ENCODE data around the gene SYT2.
"Not testable (repeated sequence)": the region's sequence is repeated elsewhere in the genome, so short reads cannot be mapped to it uniquely, and the experiment has no call there.

Gene SYT2

DNA sequence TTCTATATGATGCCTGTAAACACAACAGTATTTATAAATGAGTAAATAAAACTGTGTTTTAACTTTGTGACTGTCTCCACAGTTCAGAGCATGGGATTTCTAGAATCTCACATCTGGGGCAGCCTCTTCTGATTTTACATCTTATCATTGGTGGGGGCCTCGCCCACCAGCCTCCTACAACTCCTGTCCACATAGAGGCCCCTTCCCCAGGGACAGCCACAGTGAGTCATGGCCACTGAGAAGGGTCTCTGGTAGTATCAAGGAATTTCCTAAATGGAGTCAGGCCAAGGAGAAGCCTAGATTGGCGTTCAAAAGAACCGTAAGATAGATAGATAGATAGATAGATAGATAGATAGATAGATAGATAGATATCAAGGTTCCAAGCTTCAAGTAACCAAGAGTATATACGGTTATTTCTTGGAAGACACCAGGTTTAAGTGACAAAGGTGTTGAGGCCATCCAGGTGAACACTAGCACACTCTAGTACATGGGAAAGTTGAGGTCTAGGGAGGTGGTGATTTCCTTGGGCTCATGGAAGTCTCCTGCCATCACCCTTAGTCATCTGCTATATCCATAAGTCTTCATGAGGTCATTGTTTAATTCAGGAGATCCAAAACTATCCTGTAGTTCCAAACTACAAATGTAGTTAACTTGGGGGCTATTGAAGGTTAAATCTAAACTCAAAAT lies 121.6 kb downstream of the SYT2 start:
- no peak for DNase-seq

DNA sequence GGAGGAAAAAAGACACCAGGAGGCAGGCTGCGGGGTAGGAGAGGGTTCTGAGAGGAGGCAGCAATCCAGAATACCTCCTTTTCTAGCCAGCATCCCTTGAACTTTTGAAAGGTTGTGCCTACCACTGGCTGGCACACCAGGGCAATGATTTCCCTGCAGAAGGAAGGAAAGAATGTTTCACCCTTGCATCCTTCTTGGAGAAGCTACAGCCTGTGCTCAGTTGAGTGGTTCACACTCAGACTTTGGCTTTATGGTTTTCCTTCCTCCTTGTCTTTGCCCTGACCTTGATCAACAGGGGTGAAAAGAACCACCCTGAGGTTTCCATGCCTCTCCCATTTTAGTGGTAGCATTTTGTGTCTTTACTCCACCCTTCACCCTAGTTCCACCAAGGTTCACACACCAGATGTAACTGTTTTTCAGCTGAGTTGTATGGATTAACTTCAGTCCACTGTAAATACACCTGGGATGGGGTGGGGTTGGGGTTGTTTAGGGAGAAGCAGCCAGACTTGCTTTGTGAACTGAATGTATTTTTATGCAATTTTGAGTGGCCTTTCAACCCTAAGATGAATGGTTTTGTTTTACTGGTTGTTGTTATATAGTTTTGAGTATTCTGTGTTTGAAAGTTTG lies 122.3 kb downstream of the SYT2 start:
- no peak for DNase-seq

DNA sequence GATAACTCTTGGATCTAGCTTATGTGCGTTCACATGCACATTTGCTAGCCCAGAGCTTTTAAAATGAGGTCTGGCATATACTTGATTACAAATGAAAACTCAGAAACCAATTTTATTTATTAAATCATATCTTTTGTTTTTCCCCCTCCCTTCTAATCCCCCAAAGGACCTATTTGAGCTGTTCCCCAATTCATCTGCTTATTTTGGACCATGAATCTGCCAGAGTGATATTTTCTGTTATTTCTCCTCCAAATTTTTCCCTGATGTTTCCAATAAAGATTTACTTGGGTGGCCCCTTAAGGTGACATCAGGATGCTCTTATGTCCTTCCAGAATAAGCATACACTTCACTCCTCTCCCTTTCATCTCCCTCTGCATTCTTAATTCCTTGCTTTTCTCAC lies 123.4 kb downstream of the SYT2 start:
- DNase-seq = no peak

DNA sequence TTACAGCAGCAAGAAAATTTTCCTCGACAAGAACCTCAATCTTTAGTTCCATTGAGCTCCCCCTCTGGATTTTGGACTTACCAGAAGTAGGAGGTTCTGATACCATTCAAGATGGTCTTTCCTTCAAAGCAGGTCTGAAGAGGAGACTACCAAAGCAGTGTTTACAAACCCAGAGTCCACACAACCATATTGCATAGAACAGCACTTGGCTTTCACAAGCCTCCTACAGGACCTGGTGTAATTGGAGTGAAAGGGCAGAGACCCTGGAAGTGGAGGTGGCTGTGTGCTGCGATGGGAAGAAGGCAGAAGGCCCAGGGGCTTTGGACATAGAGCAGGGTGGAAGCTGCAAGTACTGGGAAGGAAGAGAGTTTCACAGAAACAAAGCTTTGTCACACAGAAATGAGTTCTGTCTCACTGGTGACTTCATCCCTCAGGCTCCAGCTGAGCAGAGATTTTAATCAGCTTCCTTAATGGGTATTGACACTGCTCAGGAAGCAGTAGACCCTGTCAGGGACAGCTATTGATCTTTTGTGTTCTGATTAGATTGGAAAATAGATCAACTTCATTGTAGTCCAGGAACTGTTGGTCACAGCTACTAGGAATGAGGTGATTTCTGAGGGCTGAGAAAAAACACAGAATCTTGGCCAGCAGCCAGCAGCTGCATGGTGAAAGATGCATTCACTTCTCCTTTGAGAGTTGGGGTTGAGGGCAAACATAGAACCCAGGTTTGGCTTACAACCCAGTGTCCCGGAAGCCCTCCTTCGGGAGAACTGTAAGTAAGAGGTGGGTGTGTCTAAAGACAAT lies 124.0 kb downstream of the SYT2 start:
- DNase-seq = no peak

DNA sequence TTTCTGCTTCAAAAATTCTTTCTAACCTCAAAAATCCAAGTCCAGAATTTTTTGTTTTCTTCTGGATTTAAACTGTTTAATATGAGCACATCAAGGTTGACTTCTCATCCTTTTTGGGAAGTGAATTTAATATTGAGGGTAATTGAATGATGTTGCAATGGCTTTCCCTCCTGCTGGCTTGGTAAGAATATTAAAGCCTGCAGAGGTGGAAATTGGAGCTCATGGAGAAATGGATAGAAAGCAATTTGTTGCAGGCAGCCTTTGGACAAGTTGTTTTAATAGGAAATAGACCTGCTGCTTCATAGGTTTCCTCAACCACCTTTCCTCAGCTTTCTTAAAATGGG lies 124.7 kb downstream of the SYT2 start:
- DNase-seq = no peak

DNA sequence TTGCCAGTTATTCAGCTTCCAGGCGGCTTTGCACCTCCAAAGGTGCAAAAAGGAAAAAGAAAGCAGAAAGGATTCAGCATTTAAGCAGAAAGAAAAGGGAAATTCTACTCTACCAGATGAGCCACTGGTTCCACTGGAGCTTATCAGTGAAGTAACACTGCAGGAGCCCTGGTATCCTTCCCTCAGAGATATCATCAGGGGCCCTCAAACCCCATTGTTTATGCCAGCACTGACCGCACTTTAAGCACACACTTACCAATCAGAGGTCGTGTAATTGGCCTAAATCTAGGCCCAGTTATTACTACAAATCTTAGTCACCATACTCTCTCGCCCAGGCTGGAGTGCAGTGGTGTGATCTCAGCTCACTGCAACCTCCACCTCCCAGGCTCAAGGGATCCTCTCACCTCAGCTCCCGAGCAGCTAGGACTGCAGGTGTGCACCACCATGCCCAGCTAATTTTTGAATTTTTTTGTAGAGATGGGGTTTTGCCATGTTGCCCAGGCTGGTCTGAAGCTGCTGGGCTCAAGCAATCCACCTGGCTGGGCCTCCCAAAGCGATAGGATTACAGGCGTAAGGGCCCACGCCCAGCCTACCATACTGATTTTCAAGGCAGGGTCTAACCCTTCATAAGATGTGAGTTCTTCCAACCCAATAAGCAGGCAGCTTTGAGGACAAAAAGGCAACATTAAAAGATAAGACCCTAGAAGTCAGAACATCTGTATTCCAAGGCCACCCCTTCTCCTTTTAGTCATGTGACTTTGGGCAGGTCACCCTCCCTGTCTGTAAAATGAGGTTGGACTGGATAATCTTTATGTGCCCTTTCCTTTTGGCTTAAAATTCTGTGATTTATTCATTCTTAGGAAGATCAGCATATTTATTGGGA lies 125.3 kb downstream of the SYT2 start:
- no peak for DNase-seq

DNA sequence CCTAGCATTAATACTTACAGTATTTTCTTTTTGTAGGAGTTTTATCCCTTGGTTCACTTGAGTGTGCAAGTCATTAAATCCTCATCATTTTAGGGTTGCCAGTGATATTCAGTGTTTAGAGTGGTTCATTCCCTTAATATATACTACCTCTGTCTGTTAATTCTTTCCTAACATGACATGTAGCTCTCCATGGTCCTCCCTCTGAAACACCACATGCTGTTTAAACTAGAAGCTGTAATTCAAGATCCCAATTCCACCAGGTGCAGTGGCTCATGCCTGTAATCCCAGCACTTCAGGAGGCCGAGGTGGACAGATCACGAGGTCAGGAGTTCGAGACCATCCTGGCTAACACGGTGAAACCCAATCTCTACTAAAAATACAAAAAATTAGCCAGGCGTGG lies 127.9 kb downstream of the SYT2 start:
- not testable (repeated sequence) for DNase-seq

DNA sequence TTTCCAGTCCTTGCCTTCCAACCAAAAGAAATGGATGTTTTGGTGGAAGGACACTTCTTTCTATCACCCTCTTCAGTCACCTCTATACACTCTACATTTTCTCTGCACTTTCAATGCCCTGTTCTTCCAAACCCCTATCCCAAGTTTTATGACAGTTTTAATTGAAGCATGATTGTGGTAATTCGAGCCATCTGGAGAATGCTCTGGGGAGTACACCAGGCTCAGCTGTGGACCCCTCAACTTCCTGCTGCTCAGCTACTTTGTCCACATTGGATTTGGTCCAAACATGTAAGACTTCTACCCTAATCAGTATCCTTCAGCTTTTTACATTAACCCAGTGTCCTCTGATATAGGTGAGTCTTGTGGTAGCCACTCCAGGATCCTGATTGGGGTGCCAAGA lies 129.6 kb downstream of the SYT2 start:
- DNase-seq = no peak

DNA sequence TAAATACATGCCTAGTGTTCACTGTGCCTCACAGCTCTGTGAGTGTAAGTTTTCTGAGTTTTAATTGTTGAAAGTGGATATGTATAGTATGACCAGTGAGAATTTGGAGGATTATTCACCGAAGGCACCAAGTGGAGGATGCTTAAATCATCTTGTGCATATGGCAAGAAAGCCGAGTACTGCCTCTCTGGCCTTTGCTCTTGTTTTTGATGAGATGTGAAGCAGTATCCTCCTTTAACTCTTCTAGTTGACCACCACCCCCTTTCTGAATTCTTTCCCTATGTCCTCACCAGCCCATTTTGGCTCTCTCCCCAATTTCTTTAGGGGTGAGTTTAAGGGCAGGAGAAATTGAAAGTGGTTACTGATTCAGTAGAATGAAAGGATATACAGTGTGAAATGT lies 130.4 kb downstream of the SYT2 start:
- DNase-seq = no peak

DNA sequence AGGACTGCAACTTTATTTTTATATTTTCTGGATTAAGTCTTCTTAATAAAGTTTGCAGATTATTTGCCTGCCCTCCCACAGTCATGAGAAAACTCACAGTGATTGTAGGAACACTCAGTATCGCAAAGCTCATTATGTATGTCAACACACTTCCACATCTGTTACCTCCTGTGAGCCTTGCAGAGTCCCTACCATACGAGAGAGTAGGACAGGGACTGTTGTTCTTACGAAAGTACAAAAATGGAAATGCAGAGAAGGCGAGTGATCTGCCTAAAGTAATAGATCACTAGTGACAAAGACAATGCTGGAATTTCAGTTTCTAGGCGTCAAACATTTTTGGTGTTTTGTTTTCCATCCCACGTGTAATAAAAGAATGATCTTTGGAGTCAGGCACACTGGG lies 131.7 kb downstream of the SYT2 start:
- no peak for DNase-seq

DNA sequence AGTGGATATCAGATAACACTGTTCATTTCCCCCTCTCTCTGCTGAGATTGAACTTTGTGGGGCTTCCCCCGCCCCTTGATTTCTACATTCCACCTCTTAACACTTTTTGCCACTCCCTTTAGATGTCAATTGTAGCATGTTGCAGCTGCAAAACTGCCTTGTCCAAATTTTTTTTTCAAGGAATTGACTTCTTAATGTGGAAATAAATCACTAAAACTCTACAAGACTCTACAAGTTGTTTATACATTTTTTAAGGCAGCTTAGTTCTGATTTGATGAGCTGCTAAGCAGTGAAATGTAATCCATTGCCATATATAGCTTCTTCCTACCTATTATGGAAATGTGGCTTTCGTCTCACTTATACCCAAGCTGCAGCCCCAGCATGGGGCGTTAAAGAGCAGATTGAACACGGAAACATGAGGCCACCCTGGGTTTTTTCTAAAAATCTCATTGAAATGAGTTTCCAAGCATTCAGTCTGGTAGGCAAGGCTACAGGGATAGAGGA lies 132.2 kb downstream of the SYT2 start:
- DNase-seq = no peak

DNA sequence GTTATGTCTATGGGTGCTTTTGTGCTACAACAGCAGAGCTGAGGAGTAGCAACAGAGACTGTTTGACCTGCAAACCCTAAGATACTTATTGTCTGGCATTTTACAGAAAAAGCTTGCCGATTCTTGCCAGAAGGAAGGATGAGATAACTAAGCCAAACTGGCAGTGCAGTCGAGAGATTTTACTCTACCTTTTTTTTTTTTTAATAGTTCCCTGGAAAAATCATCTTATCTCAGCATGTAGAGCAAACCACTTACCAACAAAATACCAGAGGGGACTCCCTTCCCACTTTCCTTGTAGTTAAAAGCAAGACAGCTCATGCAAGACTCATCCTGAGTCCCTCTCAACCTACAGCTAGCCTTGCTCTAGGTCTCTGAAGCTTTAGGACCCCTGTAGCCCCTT lies 132.9 kb downstream of the SYT2 start:
- DNase-seq = no peak

DNA sequence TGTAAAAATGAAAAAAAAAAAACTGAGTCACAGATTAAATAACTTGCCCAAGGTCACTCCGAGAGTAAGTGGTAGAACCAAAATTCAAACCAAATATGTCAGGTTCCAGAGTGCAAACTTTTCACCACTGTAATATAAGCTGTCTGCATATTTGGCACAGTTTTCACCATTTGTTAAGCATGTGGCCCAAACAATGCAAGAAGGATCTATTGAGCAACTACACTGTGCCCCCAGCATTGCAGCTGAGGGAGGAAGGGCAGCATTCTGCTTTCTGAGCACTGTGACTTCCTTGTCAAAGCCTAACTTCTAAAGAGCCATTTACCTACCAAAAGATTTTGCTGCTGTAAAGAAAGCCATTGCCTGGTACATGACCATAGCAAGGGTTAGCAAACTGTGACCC lies 133.4 kb downstream of the SYT2 start:
- no peak for DNase-seq

DNA sequence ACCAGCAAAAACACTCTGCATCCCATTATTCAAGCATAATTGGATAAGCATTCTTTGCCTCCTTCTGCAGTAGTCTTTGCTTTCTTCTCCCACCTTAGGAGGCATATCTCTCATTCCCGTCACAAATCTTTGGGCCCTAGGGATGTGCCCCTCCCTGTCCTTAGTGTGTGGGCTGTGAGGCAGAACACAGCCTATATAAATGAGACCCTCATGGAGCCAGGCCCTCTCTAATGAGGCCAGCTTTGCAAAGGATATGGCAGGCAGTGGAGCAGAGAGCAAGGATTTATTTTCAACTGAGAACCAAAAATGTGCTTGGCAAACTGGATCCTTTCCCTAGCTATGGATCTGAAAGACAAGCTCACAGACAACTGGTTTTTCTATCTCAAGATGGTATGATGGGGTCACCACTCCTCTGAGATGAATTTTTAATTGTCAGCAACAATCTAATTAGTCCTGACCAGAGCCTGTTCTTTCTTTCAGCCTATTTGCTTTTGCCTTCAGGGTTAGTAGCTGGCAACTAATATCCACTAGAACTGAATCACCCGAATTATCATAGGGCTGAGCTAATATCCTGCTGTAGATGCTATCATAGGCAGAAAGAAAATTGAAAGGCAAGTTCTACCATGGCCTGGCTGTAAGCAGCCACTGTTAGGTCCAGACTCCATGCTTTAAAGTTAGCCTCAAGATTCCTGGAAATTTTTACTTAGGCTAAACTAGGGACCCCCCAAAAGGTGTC lies 134.2 kb downstream of the SYT2 start:
- DNase-seq = no peak

DNA sequence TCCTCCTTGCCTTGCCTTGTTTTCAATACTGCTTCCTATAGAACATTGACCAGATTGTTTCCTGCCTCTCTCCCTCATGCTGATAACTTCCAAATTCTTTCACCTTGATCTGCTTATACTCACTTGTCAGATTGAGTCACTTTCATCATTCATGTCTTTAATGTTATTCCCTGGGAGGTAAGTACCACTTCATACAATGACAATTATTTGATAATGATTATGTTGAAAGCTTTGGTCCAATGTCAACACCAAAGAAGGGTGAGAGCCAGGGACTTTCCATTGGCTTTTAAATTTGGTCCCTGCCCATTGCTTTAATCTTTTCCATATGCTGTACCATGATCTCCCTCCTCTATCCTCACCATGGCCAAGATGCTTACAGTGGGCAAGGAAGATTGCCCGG lies 137.4 kb downstream of the SYT2 start:
- no peak for DNase-seq

DNA sequence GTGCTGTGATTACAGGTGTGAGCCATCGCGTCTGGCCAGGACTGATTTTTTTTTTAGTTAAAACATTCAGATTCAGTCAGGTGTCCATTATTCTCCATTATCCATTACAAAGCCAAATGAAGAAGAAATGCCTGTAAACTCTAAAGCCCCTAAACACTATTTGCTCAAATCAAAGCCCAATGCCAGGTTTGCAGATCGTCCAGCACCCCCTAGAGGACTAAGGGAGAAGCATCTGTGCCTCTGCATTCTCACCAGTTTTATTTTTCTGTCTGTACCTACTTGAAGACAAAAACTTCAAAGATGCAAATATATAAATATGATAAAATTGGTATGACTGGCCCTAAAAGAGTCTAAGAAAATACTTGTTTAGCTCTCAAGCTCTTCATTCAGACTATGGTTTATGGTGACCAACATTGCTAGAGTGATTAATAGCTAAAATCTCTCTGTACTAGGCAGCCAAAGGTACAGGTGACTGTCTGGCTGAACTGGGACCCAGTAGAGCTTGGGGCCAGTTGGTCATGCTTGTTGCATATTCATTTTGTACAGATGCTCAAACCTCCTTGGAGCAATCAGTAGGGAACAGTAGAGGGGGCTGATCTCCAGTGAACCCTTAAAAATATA lies 138.4 kb downstream of the SYT2 start:
- no peak for DNase-seq

DNA sequence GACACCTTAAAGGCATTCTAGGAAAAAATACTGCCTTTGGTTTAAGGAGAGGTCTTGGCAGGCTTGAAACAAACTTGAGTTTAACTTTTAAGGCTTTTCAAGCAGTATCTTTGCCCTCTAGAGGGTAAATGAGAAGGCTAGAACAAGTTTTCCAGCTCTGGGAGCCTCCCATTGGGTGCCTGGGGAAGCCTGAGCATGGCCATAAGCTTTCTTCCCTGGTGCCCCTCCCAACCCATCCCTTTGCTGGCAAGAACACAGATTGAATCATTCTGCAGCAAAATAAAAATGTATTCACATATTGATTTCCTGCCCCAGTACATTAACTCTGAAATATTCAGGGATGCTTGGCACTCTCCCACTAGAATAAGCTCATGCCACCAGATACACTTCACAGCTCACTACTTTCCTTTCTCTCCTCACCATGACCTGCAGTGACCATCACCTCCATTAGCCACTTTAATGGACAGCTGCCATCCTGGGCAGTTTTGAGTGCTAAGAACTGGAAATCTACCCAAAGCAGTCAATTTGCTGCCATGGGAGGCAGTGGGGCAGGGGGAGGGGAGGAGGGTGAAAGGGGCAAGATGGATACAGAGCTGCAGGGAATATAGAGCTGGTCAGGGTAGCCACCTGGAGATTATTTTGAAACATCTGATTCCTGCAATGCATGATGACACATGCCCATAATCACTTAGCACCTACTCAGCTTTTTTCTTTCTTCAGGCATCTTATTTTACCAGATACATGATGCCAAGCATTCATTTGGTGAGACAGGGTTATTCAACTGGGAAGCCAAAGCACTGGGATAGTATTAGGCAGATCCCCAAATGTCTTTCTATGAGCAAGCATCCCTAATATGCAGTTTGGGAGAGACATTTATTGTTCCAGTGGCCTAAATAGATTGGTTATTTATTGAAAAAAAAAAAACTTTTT lies 140.6 kb downstream of the SYT2 start:
- DNase-seq = no peak

DNA sequence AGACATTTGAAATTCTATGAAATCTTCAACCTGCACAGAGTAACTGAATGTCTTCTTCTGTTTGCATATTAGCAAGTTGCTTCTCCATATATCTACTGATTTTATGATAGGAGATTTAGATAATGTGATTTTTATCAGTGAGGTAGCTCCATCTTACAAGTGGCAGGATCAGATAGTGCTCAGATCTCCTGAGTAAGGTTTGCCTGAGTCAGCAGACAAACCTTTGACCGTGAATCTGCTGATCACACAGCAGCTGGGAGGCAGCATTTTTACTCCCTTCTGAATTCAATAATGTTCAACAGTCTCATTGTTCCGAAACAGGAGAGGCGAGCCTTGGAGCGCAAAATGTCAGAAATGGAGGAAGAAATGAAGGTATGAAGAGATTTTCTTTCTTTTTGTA lies 141.4 kb downstream of the SYT2 start:
- DNase-seq = no peak

DNA sequence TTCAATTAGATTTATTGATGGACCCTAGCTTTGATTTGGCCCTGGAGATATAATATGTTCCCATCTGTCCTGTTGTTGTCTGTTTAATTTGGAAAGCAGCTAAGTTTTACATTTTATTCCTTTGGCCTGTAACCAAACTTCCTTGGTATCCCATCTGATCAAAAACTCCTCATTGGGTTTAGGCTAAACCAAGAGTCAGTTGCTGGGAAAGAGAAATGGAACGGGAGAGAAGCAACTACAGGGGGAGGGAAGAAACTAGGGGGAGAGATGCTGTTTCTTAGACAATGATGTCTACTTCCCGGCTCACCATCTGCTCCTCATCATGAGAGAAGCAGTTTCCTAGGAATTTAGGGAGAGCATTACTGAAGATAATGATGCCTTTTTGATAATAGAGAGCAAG lies 141.8 kb downstream of the SYT2 start:
- no peak for DNase-seq

DNA sequence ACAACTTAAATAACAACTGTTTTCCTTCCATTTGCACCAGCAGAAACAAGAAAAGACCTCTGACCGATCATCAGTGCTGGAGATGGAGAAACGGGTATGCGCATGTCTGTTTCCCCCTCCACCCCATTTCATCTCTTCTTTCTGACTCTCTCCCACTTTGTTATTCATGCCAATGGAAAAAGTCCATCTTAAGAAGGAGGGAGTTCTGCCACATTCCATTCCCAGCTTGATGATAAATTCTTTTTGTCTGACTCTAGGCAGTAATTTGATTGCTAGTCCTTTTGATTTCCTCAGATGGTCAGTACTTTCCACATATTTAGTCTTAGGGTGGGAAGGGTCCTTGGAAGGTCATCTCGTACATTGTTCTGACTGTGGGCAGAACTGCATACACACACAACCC lies 142.5 kb downstream of the SYT2 start:
- no peak for DNase-seq

Measured in activated CD4-positive, alpha-beta T cell treated with anti-CD3 and anti-CD28 coated beads for 1 hour (primary cell).